HT1080 (cell line): ENCODE results near the gene PALD1. TPM values are rescaled to one million over a fixed set of nuclear protein-coding genes. Genes with fewer than 3 reads are reported as not detected.

Experiments
- DNase-seq: peaks from one replicate; pipeline ENCODE4 v3.0.0-alpha.2; 2015; ENCODE audit warnings: low read depth
- total RNA-seq: library from RNA; depleted of rRNA; stranded (reverse); fragments of >200 nt; shearing (Covaris generic); gene quantifications from 2 replicates; pipeline ENCODE4 v1.2.3, GENCODE V29; 2014

The PALD1 gene
- total RNA-seq, 1 experiment from 2014 or later: 1.8 TPM

DNA sequence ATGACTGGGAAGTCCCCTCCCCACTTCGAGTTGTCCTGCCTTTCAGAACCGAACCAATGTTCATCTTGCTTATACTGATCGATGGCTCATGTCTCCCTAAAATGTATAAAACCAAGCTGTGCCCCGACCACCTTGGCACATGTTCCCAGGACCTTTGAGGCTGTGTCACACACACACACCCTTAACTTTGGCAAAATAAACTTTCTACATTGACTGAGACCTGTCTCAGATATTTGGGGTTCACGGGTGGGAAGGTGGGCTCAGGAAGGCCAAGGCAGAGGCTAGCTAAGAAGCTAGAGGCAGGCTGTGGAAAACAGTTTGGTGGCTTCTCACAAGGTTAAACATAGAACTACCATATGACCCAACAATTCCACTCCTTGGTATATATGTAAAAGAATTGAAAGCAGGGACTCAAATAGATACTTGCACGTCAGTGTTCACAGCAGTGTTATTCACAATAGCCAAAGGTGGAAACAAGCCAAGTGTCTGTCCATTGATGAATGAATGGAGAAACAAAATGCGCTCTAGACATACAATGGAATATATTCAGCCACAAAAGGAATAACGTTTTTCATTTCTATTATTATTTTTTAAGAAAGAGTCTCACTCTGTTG lies 108.6 kb downstream of the PALD1 start:
- DNase-seq: no peak

- DNase-seq: no peak
These were observed 109.7 kb downstream of the PALD1 start for GRCh38 chr10:70588255-70588654.

DNA sequence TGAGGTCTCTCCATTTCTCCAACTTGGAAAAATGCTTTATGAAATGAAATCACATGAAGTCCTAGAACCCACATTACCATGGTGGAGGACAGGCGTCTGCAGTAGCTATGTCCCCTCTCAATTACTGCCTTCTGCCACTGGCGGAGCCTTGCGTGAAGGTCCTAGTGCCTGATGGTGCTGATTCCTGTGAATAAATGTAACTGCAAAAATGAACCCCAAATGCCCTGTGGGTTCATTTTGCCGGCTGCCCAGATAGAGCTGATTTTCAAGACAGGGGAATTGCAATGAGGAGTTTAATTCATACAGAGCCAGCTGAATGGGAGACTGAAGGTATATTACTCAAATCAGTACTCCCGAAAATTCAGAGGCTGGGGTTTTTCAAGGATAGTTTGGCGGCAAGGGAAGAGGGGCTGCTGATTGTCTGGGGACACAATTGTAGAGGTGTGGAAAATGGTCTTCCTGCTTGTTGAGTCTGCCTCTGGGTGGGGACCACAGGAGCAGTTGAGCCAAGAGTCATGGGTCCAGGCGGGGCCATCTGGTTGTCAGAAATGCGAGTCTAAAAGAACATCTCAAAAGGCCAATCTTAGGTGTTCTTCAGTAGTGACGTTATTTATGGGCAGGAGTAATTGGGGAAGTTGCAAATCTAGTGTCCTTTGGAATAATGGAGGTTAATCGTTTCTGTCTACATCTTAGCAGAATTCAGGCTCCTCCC lies 110.4 kb downstream of the PALD1 start:
- DNase-seq: no peak

DNA sequence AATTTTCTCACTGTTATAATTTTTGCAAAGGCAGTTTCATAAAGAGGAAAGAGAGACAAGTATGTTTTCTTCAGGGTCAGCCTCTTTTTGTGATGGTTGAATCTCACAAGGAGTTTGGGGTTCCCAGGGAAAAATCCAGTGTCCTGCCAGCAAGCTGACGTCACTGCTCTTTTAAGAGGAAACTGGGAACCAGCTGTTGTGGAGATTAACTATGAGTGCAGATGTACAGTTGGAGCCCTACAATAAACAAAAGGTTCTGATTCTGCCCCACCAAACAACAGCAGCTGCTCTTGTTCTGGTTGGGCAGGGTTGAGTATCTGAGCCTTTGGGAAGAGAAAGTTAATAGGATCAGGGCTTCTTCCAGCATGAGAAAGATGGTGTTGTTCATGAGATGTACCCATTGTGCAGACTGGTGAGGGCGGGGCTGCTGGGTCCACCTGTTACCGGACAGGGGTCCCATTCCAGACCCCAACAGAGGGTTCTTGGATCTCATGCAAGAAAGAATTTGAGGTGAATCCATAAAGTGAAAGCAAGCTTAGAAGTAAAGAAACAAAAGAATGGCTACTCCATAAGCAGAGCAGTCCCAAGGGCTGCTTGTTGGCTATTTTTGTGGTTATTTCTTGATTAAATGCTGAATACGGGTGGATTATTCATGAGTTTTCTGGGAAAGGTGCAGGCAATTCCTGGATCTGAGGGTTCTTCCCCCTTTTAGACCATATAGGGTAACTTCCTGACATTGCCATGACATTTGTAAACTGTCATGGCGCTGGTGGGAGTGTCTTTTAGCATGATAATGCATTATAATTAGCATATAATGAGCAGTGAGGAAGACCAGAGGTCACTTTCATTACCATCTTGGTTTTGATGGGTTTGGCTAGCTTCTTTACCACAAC lies 111.4 kb downstream of the PALD1 start:
- no peak for DNase-seq

GRCh38 chr10:70590655-70591416 lies 112.3 kb downstream of the PALD1 start:
- DNase-seq: no peak

DNA sequence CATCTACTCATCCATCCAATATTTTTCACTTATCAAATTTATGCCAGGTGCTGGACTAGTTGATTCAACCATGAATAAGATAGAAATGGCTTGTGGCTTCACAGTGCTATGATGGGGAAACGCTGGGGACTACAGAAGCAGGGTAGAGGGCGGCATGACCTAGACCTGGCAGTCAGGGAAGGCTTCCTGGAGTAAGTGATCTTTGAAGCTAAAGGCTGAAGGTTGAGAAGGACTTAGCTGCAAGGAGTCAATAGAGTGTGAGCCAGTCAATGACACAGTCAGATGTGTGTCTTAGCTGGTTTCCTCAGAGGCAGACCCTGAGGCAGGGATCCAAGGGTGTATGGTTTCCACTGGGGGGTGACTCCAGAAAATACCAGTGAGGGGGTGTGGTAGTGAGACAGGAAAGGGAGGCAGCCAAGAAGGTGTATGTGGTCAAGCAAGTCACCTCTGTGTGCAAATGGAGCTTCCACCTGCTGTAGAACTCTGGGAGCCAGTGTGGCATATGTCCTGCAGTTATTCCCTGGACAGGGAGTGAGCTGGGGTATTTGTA lies 113.7 kb downstream of the PALD1 start:
- DNase-seq: no peak

DNA sequence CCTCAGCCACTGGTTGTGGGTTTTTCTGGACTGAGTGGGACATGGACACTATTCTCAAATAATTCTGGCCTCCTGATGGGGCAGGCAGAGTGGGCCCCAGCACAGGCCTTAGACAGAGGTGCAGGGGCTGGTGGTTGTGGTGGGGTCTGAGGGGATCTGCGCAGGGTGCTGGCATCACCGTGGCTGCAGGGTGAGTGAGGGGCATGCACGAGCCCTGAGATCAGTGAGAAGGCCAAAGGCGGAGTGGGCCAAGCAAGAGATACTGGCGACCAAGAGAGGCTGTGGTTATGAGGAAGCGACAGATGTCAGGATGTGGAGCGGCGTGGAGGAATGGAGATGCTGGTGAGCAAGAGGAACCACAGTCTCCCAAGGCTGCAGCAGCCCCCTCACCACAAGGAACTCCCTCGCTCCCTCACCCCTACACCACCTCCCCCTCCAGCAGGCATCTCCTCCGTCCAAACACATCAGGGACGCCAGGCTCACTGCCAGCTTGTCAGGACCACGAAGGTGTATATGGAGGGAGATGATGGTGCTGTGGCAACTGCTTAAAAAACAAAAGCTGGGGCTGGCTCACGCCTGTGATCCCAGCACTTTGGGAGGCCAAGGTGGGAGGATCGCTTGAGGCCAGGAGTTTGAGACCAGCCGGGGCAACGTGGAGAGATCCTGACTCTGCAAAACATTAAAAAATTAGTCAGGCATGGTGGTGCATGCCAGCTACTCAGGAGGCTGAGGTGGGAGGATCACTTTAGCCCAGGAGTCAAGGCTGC lies 114.4 kb downstream of the PALD1 start:
- DNase-seq: no peak

DNA sequence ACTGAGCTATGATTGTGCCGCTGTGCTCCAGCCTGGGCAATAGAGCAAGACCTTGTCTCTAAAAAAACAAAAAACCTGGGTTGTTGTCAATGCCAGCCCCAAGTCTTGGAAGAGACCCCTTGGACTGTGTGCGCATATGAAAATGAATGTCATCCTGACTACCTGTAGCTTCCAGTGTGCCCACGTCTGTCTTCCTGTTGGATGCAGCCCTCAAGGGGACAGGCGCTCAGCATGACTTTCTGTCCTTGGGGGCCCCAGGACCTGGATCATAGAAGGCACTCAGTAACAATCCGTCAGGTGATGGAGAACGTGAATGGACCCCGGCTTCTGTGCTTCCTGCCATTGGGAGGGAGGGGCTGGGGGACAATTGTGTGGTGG lies 114.9 kb downstream of the PALD1 start:
- no peak for DNase-seq

- no peak for DNase-seq
These were observed 115.6 kb downstream of the PALD1 start for GRCh38 chr10:70594161-70594560.

GRCh38 chr10:70595566-70596016 lies 117.0 kb downstream of the PALD1 start:
- no peak for DNase-seq

DNA sequence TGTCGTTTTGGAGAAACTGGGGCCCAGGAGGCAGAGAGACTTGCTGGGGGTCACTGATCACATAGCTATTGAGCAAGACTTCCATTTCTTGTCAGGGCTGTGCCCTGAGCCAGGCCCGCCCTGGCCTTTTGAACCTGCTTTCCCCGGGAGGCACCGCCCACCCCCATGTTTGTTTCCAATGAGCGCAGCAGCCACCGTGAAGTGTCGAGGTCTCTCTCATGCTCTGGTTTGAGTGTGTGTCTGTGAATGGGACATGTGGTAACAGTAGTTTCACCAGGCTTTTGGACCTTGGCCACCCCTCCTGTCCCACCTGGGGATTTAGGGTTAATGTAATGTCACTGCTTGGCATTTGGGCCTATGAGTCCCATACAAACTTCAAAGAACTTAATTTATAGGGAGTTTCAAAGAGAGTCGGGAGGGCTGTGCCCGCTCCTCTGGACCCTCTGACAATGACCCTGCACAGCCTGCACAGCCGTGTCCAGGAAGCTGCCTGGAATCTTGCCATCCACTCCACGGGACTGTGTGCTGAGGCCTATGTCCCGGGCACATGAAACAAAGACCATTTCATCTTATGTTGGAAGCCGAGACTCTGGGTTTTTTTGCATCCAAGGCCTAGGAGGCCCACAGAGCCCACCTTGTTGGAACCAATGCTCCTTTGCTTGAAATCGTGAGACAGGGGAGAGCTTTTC lies 117.7 kb downstream of the PALD1 start:
- DNase-seq: no peak

DNA sequence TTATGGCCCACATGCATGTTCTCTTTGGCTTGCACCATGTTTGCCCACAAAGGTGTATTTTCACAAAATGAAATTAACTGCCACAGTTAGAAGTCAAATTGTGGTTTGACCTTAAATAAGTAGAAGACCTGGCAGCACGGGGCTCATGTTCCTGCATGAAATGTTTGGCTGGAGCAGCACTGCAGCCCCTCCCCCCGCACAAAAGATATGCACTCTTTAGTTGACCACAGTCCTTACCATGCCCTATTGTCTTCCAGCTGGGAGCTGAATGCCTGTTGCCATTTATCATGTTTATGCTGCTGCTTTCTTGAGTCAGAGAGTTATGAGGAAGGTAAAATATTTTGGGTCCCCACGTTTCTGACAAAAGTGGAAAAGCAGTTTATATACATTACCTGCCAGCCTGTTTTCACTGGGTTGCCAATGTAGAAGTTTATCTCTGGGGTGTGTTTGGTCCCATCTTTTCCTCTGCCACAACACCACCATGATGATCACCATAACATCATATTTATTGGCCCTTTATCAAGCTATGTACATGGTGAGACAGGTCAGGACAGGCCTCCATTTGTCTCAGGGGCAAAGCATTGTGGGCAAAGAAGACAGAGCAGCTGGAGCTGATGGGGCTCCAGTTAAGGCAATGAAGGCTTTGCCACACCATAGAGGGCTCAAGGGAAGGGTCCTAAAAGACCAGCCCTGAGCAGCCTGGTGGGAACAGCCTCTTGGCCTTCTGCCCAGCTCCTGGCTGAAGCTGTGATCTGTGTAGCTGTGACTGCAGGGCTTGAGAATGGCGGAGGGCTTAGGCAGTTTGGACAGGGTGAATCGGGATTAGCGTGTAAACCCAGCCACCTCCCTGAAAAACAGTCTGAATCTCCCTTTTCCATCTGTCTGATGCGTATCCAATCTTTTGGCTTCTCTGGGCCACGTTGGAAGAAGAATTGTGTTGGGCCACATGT lies 118.6 kb downstream of the PALD1 start:
- no peak for DNase-seq

- no peak for DNase-seq
These were observed 119.6 kb downstream of the PALD1 start for GRCh38 chr10:70597856-70598815.

DNA sequence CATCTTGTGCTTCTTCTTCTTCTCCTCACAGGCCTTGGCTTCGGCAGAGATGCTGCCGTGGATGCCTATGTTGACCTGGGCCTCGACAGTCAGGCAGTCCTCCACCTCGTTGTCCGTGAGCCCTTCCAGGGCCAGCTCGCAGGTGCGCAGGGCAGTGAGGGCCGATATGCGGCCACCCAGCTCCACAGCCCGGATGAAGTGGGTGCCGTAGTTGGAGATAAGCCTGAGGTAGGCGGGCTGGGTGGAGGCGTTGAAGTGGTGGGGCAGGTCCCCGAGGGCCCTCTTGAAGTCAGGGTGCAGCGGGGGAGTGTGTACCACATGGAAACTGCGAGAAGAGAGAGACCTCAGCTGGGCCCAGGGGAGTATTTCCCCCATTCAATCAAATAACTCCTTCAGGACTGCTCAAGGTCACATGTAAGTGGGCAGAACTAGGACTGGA lies 120.3 kb downstream of the PALD1 start:
- DNase-seq: no peak

- DNase-seq: no peak
These were observed 120.8 kb downstream of the PALD1 start for GRCh38 chr10:70599319-70599718.

DNA sequence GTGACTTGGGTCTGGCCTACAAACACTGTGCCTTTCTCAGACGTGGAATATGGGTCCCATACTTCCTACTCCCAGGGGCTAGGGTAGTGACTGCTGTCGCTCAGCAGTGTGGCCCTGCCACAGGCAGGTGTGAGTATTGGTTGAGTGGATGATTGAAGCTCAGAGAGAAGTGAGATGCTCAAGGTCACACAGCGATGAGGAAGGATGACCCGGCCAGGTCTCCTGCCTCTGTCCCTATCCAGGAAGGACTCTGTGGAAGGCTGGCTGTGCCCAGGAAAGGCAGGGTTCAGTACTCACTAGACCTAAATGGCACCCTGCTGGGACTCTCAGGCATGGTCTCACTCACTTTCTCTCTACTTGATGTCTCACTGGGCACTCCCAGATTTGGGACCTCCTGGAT lies 121.2 kb downstream of the PALD1 start:
- DNase-seq: no peak
